Activated T-cell treated with anti-CD3 and anti-CD28 coated beads, Interleukin-2, amount 50 U/mL, for 1 hour (primary cell): Measurements from ENCODE around the gene ABCG4.

Source experiments
- DNase-seq: peaks from one replicate; pipeline ENCODE4 v3.0.0-alpha.2; 2020

ABCG4 gene

GRCh38 chr11:119209186-119209585 is 60.3 kb downstream of the ABCG4 start:
- DNase-seq, result no peak

GRCh38 chr11:119210050-119210449 is 61.2 kb downstream of the ABCG4 start:
- DNase-seq, result no peak
